PC-9 (cell line): ENCODE measurements around the gene AUP1. TPM values are rescaled to one million over a fixed set of nuclear protein-coding genes. Genes with fewer than 3 reads are reported as not detected.

Experiments
- BruUV-seq: library from RNA; stranded (reverse); fragments of 400-500 nt; replicated peaks from 2 replicates; lab custom pipeline; 2021; lab: Mats Ljungman, UMichigan
- CTCF ChIA-PET: fragments of 300-600 bp; sonication (Branson Sonifier 250); formaldehyde crosslinking; loops from one replicate; lab custom pipeline; 2022; ENCODE audit warnings: antibody characterized with exemption; lab: Charles Lee
- POLR2A ChIA-PET: fragments of 300-600 bp; sonication (Branson Sonifier 250); formaldehyde crosslinking; loops from one replicate; lab custom pipeline; 2022; ENCODE audit warnings: antibody characterized with exemption; ENCODE audit not compliant: unreplicated experiment; lab: Charles Lee
- DNase-seq, 2 experiments: peaks; one replicate each; pipeline versions ENCODE4 v3.0.0 to v3.0.0-alpha.2; 2015 to 2022; ENCODE audit warnings: mixed read lengths in 1 of 2
- H2AFZ ChIP-seq: fragments of 200-600 bp; sonication (generic); 2 replicates; pipeline ENCODE4 v1.8.1; 2017; ENCODE audit warnings: antibody characterized with exemption
- H3F3A ChIP-seq: fragments of 200-600 bp; sonication (generic); 2 replicates; pipeline ENCODE4 v1.8.1; 2017; ENCODE audit warnings: antibody characterized with exemption, mild to moderate bottlenecking, low read depth; ENCODE audit not compliant: insufficient read depth
- H3K27ac ChIP-seq: fragments of 200-600 bp; sonication (generic); 2 replicates; pipeline ENCODE4 v1.6.1; 2016; ENCODE audit warnings: mixed run types
- H3K27me3 ChIP-seq: fragments of 200-600 bp; sonication (generic); 2 replicates; pipeline ENCODE4 v1.6.1; 2016; ENCODE audit warnings: low read depth, mixed run types; ENCODE audit not compliant: insufficient read depth
- H3K36me3 ChIP-seq: fragments of 200-600 bp; sonication (generic); 2 replicates; pipeline ENCODE4 v1.6.1; 2016; ENCODE audit warnings: low read depth, mixed run types
- H3K4me1 ChIP-seq: fragments of 200-600 bp; sonication (generic); replicated peaks from 2 replicates; pipeline ENCODE4 v1.6.1; 2016; ENCODE audit warnings: mixed run types; ENCODE audit not compliant: insufficient read depth
- H3K4me2 ChIP-seq: fragments of 200-600 bp; sonication (generic); 2 replicates; pipeline ENCODE4 v1.6.1; 2017; ENCODE audit warnings: mixed run types
- H3K4me3 ChIP-seq: fragments of 200-600 bp; sonication (generic); 2 replicates; pipeline ENCODE4 v1.6.1; 2016; ENCODE audit warnings: mixed run types
- H3K79me2 ChIP-seq: fragments of 200-600 bp; sonication (generic); 2 replicates; pipeline ENCODE4 v1.6.1; 2017; ENCODE audit warnings: low read depth, mixed run types
- H3K9me2 ChIP-seq: fragments of 200-600 bp; sonication (generic); 2 replicates; pipeline ENCODE4 v1.8.1; 2017; ENCODE audit warnings: mild to moderate bottlenecking; ENCODE audit not compliant: insufficient read depth
- H3K9me3 ChIP-seq: fragments of 200-600 bp; sonication (generic); 2 replicates; pipeline ENCODE4 v1.8.1; 2016; ENCODE audit warnings: low read depth; ENCODE audit not compliant: insufficient read depth
- H4K20me1 ChIP-seq: fragments of 200-600 bp; sonication (generic); 2 replicates; pipeline ENCODE4 v1.8.1; 2017; ENCODE audit not compliant: insufficient read depth
- CTCF ChIP-seq: fragments of 200-600 bp; sonication (generic); conservative IDR thresholded peaks from 2 replicates; pipeline ENCODE4 v1.6.1; 2017; ENCODE audit warnings: mixed run types, antibody characterized with exemption, mild to moderate bottlenecking, moderate library complexity
- EZH2 ChIP-seq: fragments of 200-600 bp; sonication (generic); IDR thresholded peaks from 2 replicates; pipeline ENCODE4 v1.8.0; 2017; ENCODE audit warnings: antibody characterized with exemption, low read depth
- intact Hi-C: fragments of 100-400 bp; cut with micrococcal nuclease; formaldehyde crosslinking; loops from one replicate; pipeline ENCODE4 v1.10.0; 2022; ENCODE audit not compliant: unreplicated experiment
- total RNA-seq: library from RNA; stranded (reverse); gene quantifications from 2 replicates; pipeline ENCODE4 v1.2.3, GENCODE V29; 2021

Gene AUP1
- total RNA-seq, 1 experiment from 2014 or later = 84.0 TPM

- no peak for DNase-seq
- POLR2A ChIA-PET = interaction anchor here (0.6 kb wide), 2 partner anchors 13 to 1170 kb away, joined by 5 to 14 read pairs; partner anchors contain the start of gene ALMS1
- no peak overlapping the region for H3K27ac ChIP-seq
- H4K20me1 ChIP-seq = no peaks in the 10 kb centered on the region
- H3K4me2 ChIP-seq = peak overlapping the region; percentile 81; the same call in 1 of the 2 replicates
- H3K27me3 ChIP-seq = no peaks in the 10 kb centered on the region
- H3K9me2 ChIP-seq = no peaks in the 10 kb centered on the region
- H3K4me1 ChIP-seq = peaks cover 5% of the 10 kb centered on the region; the same call in 1 of the 2 replicates
- no TSS peak for BruUV-seq
- H3K36me3 ChIP-seq = no peaks in the 10 kb centered on the region
- CTCF ChIA-PET = no interaction called here
- H3K9me3 ChIP-seq = no peaks in the 10 kb centered on the region
- intact Hi-C loops = loop anchor here (2.0 kb wide), 1 partner anchor 31 kb away; no protein-coding TSS in a partner anchor
- peaks cover 4% of the 10 kb centered on the region for H3K79me2 ChIP-seq
- H3K4me3 ChIP-seq = peak overlapping the region; percentile 78; the same call in 1 of the 2 replicates
- H2AFZ ChIP-seq = no peak overlapping the region
- H3F3A ChIP-seq = peaks cover 29% of the 10 kb centered on the region; the same call in 1 of the 2 replicates
- TF ChIP-seq CTCF (no peak), EZH2 (no peak)
Observed at GRCh38 chr2:74555610-74556103, 26.2 kb upstream of the AUP1 start.

- Histone ChIP-seq H3K4me2 (peak overlapping the region; percentile 81), H3K9me2 (no peaks in the 10 kb centered on the region), H3K27me3 (no peaks in the 10 kb centered on the region), H3K36me3 (no peaks in the 10 kb centered on the region), H3K9me3 (no peaks in the 10 kb centered on the region), H3K4me1 (peaks cover 12% of the 10 kb centered on the region), H3K79me2 (peaks cover 11% of the 10 kb centered on the region), H3K27ac (no peak overlapping the region), H2AFZ (peak overlapping the region; percentile 81), H3K4me3 (peak overlapping the region; percentile 78), H3F3A (peaks cover 29% of the 10 kb centered on the region; the same call in 1 of the 2 replicates), H4K20me1 (no peaks in the 10 kb centered on the region)
- intact Hi-C loops = loop anchor here (2.0 kb wide), 1 partner anchor 32 kb away; no protein-coding TSS in a partner anchor
- TF ChIP-seq EZH2 = no peak
- no peak for TF ChIP-seq CTCF
- CTCF ChIA-PET = no interaction called here
- POLR2A ChIA-PET = interaction anchor here (0.6 kb wide), 3 partner anchors 13 to 1169 kb away, joined by 5 to 14 read pairs (median 5); partner anchors contain the start of gene ALMS1
- BruUV-seq = TSS peak; percentile 12
- DNase-seq = peak in 1 of 2 experiments; percentile 62
Observed at GRCh38 chr2:74554820-74555531, 25.5 kb upstream of the AUP1 start.

- Histone ChIP-seq H3K36me3 (no peaks in the 10 kb centered on the region), H2AFZ (peak within 1 kb of the TSS; percentile 81), H3K4me2 (peak within 1 kb of the TSS; percentile 81), H4K20me1 (no peaks in the 10 kb centered on the region), H3K79me2 (peaks cover 16% of the 10 kb centered on the region), H3K4me3 (peak within 1 kb of the TSS; percentile 78), H3K4me1 (peaks cover 16% of the 10 kb centered on the region), H3F3A (peaks cover 29% of the 10 kb centered on the region; the same call in 1 of the 2 replicates), H3K27me3 (no peaks in the 10 kb centered on the region), H3K27ac (no peak within 1 kb of the TSS), H3K9me3 (no peaks in the 10 kb centered on the region), H3K9me2 (no peaks in the 10 kb centered on the region)
- peak; percentile 57 to 83 for DNase-seq
- CTCF ChIA-PET = interaction anchor here (0.7 kb wide), 1 partner anchor 81 kb away, joined by 13 read pairs; the partner anchor contains the start of gene MRPL53
- intact Hi-C loops = loop anchor here (2.0 kb wide), 1 partner anchor 33 kb away; no protein-coding TSS in a partner anchor
- no TSS peak for BruUV-seq
- no peak for TF ChIP-seq EZH2
- no peak for TF ChIP-seq CTCF
- POLR2A ChIA-PET = interaction anchor here (0.6 kb wide), 1 partner anchor 20 kb away, joined by 5 read pairs; no protein-coding TSS in a partner anchor
Observed at GRCh38 chr2:74553892-74554819, 24.6 kb upstream of the AUP1 start, which contains the start of the genes DOK1 and LOXL3. Gene DOK1, plus strand, starts transcription at chr2:74554720. Its CDS starts 35 bp downstream, at chr2:74554755. Gene LOXL3, minus strand, starts transcription at chr2:74553942. Its CDS starts 1,308 bp downstream, at chr2:74552634.
